HG03565 (cell line): Measurements from ENCODE around the gene GP1BB.

ENCODE experiments used
- ATAC-seq: cut with Tn5 transposase; IDR thresholded peaks from one replicate; pipeline ENCODE4 v1.9.1; 2021; ENCODE audit warnings: mild to moderate bottlenecking, moderate library complexity; ENCODE audit not compliant: unreplicated experiment

The GP1BB gene

DNA sequence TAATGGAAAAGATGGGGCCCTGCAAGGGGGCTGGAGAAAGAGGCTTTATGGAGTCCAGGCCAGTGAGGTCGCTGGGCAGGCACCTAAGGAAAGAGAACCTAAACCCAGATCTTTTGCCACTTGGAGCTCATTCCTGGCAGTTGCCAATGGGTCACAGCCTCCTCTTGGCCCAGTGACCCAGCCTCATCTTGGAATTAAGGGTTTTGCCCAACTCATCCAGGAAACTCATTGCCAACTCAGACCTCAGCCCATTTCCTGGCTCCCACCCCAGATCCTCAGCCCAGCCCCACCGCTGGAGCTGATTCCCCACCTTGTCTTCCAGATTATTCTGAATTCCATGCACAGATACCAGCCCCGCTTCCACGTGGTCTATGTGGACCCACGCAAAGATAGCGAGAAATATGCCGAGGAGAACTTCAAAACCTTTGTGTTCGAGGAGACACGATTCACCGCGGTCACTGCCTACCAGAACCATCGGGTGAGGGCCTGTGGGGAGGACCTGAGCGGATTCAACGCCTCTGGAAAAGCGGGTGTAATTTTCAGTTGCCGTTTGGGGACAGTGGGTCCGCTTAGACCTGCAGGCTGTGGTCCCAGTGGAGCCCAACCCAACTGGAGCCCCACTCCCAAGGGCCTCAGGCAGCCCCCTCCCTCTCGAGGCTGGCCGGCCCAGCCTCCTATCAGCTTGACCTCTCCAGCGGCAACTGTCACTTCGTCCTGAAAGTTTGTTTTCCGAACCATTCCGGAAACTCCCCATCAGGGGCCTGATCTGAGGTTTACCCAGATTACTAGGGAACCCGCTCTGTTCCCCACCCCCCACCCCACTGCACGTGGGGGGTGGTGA, 41.5 kb downstream of the GP1BB start:
- no peak for ATAC-seq

DNA sequence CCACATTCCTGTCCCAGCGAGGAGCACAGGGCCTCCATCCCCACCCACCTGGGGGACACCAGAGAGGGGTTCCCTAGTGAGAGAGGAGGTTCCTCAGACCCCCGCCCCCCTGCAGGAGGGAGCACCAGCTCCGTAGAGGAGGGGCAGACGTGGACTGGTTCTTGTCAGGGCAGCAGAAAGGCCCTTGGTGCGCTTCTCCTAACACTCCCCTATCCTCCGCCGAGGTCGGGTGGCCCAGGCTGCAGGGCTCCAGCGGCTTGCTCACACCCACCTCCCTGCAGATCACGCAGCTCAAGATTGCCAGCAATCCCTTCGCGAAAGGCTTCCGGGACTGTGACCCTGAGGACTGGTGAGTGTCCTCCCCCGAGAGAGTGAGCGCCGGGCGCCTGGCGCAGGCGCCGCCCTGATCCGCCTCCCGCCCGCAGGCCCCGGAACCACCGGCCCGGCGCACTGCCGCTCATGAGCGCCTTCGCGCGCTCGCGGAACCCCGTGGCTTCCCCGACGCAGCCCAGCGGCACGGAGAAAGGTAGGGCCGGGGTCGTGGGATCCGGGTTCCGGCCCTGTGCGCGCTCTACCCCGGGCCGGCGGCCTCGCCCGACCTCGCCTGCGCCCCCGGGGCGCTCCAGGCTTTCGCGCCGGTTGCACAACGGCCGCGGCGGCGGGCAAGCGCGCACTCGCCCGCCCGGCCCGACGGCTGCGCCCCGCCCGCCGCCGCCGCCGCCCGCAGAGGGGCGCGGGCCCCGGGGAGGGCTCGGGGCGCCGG, 42.3 kb downstream of the GP1BB start:
- no peak for ATAC-seq

DNA sequence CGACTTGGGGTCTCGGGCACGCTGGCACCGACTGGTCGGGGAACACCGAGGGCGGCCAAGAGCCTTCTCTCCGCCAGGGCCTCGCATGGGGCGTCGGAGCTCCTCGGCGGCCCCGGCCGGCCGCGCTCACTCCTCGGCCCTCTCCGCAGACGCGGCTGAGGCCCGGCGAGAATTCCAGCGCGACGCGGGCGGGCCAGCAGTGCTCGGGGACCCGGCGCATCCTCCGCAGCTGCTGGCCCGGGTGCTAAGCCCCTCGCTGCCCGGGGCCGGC, 42.8 kb downstream of the GP1BB start:
- ATAC-seq: no peak

DNA sequence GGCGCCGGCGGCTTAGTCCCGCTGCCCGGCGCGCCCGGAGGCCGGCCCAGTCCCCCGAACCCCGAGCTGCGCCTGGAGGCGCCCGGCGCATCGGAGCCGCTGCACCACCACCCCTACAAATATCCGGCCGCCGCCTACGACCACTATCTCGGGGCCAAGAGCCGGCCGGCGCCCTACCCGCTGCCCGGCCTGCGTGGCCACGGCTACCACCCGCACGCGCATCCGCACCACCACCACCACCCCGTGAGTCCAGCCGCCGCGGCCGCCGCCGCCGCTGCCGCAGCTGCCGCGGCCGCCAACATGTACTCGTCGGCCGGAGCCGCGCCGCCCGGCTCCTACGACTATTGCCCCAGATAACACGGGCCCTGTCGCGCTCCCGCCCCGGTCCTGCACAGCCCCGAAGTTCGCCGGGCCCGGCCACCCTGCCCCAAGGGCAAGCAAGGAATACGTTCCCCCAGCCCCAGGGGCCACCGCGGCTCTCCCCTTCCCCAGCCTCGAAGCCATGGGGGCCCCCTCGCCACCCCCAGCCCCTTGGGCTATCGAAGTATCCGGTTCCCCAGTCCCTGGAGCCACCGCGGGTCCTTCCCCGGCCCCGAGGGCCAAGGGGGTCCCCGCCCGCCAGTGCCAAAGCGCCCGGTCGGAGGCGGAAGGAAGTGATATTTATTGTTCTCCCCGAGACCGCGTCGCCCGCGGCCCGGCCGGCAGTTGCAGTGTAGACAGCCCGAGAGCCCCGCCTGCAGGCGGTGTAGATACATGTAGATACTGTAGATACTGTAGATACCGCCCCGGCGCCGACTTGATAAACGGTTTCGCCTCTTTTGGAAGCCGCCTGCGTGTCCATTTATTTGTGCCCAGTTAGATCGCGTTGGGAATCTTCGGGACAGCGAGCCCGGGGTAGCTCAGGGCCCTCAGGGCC, 43.4 kb downstream of the GP1BB start:
- no peak for ATAC-seq

DNA sequence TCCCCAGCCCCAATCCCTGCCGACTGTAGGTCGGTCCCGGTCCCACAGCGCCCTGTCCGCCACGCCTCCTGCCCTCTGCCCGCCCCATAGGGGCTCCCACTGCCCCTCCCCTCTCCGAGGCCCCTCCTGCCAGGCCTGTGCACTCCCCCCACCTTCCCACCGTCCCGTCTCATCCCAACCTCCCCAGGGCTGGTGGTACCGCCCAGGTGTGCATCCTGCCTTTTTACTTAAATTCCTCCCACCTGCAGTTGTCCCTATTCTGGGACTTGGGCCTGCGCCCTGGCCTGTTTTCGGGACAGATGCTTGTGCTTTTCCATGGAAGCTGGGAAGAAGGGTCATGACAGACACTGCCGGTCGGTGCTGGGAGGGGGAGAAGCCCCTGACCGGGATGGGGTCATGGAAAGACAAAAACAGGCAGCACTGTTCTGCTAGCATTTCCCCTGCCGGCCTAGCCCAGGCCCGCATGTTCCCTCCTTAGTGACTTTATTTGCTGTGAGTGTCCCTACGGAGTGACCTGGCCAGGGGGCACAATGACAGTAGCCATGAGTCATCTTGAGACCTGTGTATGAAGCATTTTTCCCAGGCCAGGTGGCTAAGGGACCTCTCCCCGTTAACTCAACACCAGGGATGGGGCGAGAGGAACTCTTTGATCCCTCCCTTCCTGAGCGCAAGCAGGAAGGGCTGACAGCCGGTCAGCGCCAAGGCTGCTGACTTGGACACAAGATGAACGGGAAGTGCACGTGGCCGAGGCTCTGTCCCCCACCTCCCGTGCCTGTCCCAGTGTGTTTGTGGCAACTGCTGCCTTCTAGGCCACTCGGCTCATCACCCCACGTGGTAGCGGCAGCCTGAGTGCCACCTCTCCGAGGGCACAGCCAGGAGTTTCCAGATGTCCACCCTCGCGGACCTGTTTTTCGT, 44.3 kb downstream of the GP1BB start:
- ATAC-seq: no peak

DNA sequence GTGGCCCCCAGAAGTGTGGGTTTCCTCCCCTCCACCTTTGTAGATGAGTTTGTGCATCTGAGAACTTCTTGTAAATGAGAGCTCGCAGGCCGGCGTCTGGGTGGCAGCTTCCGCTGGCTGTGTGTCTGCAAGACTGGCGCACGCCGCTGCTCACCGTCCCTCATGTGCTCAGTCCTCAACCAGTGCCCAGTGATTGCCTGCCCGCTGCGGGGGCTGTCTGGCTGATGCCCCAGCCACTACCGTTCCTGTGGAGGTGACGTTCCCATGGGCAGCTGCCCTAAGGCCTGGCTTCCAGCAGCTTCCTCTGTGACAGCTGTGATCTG, 46.0 kb downstream of the GP1BB start:
- no peak for ATAC-seq

DNA sequence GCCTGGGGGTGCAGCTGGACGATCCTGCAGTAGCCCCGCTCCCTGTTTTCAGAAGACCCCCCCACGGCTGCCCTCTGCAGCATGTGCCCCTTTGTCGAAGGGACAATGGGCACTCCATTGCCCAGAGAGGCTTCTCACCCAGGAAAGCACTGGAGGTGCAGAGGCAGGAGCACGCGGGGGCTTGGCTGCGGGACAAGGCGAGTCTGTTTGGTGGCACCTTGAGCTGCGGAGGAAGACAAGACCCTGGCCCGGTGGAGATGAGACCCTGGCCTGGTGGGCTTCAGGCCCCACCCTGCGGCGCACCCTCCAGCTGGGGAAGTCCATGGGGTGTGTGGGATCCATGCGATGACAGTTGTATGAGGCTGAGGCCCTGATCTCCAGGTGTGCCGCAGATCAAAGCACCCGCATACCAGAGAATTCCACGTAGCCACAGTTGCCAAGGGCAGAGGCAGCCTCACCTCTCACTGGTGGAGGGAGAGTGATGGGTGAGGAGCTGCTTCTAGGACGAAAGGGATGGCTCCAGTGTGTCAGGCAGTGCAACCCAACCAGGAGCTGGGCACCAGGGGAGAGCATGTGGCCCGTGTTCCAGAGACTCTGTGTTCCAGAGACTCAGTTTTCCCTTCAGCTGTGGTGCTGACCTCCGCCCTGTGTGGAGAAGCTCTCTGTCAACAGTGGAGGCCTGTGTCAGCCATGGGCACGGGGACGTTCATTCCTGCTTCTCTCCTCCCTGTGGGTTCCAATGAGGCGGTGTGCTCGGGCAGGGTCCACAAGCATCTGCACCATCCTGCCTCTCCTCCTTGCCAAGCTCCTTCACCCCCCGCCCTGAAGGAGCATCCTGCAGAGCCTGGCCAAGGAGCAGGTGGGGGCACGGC, 47.2 kb downstream of the GP1BB start:
- no peak for ATAC-seq

DNA sequence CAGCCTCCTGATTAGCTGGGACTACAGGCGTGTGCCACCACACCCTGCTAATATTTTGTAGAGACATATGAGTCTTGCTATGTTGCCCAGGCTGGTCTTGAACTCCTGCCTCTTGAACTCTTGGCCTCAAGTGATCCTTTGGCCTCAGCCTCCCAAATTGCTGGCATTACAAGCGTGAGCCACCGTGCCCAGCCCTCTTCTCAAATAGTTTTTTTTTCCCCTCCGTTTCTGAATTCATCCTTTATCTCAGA, 49.0 kb downstream of the GP1BB start:
- no peak for ATAC-seq

DNA sequence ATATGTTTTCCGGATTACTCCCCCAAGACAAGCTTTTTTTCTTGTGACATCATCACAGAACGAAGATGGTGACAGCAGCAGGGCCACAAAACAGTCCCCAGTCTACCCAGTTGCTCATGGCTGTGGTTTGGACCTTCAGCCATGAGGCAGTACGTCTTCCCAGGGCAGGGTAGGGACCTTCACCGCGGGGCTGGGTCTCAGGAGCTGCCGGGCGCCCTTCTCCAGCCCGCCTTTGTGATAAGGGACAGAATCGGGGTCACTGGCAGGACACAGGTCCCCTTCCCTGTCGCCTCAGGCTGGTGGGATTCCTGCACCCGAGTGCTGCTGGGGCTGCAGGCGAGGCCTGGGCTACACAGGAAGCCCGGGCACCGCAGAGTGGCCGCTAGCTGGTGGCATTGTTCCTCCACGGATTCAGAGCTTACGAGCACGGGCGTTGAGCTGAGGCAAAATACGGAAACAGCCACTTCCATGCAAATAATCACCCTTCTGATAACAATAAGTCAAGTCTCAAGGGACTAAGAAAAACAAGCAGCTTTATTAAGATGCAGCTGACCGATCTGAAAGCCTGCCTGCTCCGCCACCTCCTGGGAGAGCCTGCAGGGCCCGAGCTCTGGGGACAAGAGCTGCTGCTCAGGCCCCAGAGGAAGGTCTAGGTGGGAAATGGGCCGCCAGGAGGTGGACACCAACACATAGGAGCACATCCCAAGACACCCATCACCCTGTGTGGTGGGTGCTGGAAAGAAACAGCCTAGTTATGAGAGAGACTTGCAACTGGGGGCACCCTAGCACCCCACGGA, 49.5 kb downstream of the GP1BB start:
- peak; percentile 61 for ATAC-seq

DNA sequence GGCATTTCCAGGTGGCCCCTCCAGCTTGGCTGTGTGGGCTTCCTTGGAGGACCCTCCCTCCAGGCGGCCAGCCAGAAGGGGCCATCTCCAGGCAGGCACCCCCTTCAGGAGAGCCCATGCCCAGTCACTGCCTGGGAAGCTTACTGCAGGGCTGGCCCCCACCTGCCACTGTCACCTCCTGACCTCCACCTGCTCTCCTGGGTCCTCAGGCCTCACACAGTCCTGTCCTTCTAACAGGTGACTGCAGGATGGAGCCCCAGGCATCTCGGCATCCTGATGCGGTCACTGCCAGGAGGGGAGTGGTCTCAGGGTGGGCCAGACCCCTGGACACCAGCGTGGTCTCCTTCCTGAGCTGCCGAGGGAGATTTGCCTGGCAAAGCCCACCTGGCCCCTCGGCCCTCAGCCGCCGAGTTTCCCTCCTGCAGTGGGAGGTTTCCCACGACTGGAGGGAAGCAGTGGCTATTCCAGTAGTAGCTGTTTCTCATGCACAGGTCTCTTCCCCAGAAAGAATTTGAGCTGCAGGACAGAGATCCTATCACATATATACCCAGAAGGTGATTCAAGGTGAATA, 50.2 kb downstream of the GP1BB start:
- no peak for ATAC-seq
